Thymus (tissue), 14 donors: ENCODE results near the gene COPS9. TPM values are rescaled to one million over a fixed set of nuclear protein-coding genes. Genes with fewer than 3 reads are reported as not detected.

Experiments used
- DNase-seq, 9 donors: peaks; one replicate each; pipeline ENCODE4 v3.0.0-alpha.2; 2013; ENCODE audit warnings: low spot score in 9 of 9, low read depth in 6 of 9, missing footprints in 1 of 9
- H3K27ac ChIP-seq, 2 donors: one replicate each; pipeline ENCODE4 v1.5.1; 2013; ENCODE audit warnings: control low read depth in 1 of 2, low read depth in 1 of 2, low read length in 1 of 2, mild to moderate bottlenecking in 1 of 2, moderate library complexity in 1 of 2
- H3K27me3 ChIP-seq, 2 donors: one replicate each; pipeline ENCODE4 v1.5.1; 2013; ENCODE audit warnings: low read length in 1 of 2; ENCODE audit not compliant: control insufficient read depth in 2 of 2, insufficient read depth in 1 of 2
- H3K36me3 ChIP-seq, 2 donors: one replicate each; pipeline ENCODE4 v1.5.1; 2013; ENCODE audit warnings: low read length in 1 of 2, mild to moderate bottlenecking in 1 of 2, moderate library complexity in 1 of 2; ENCODE audit not compliant: control insufficient read depth in 2 of 2, insufficient read depth in 2 of 2
- H3K4me1 ChIP-seq, 2 donors: one replicate each; pipeline ENCODE4 v1.5.1; 2013; ENCODE audit warnings: low read length in 2 of 2; ENCODE audit not compliant: control insufficient read depth in 2 of 2, insufficient read depth in 2 of 2
- H3K4me3 ChIP-seq, 2 donors: one replicate each; pipeline ENCODE4 v1.5.1; 2013; ENCODE audit warnings: low read length in 2 of 2, control low read depth in 1 of 2, mild to moderate bottlenecking in 1 of 2
- H3K9me3 ChIP-seq, 2 donors: one replicate each; pipeline ENCODE4 v1.5.1; 2013; ENCODE audit warnings: low read length in 1 of 2, mild to moderate bottlenecking in 1 of 2; ENCODE audit not compliant: control insufficient read depth in 2 of 2, insufficient read depth in 1 of 2
- WGBS: extraction: QIAGEN DNeasy Blood & Tissue Kit; methylation state at CpG from one replicate; pipeline ENCODE4 v1.1.7; 2013; 5-methylcytosine and 5-hydroxymethylcytosine counted together
- long read RNA-seq, 10 donors: transcript quantifications; one replicate each; lab custom pipeline, GENCODE V29; 2026
- polyA plus RNA-seq: library from polyadenylated mRNA; stranded (reverse); fragments of 200-250 nt; gene quantifications from one replicate; pipeline ENCODE4 v1.2.3, GENCODE V29; 2013
- total RNA-seq: library from RNA; stranded (reverse); fragments of 120-200 nt; gene quantifications from one replicate; pipeline ENCODE4 v1.2.4, GENCODE V29; 2013
- donor health status: healthy.

Gene COPS9
- total RNA-seq (219 TPM), polyA plus RNA-seq (383 TPM)
- long read RNA-seq, donor 1, transcript COPS9-205 (3 exons, 418 nt) = major isoform, 13 of 16 reads
- long read RNA-seq, donor 1, partial matches to known transcripts = 0 of 16 reads
- long read RNA-seq, donor 1, other reads (novel, unspliced or antisense) = 0 of 16 reads
- long read RNA-seq, donor 2, transcript COPS9-205 (3 exons, 418 nt) = major isoform, 94 of 120 reads
- long read RNA-seq, donor 2, transcript COPS9-204 (2 exons, 619 nt) = minor isoform, 24 of 120 reads
- long read RNA-seq, donor 2, partial matches to known transcripts = 0 of 120 reads
- long read RNA-seq, donor 2, other reads (novel, unspliced or antisense) = 0 of 120 reads
- long read RNA-seq, donor 3, transcript COPS9-205 (3 exons, 418 nt) = major isoform, 158 of 201 reads
- long read RNA-seq, donor 3, transcript COPS9-204 (2 exons, 619 nt) = minor isoform, 41 of 201 reads
- long read RNA-seq, donor 3, partial matches to known transcripts = 0 of 201 reads
- long read RNA-seq, donor 3, other reads (novel, unspliced or antisense) = 0 of 201 reads
- long read RNA-seq, donor 4, transcript COPS9-205 (3 exons, 418 nt) = major isoform, 50 of 85 reads
- long read RNA-seq, donor 4, transcript COPS9-204 (2 exons, 619 nt) = minor isoform, 25 of 85 reads
- long read RNA-seq, donor 4, partial matches to known transcripts = 9 of 85 reads
- long read RNA-seq, donor 4, other reads (novel, unspliced or antisense) = 0 of 85 reads
- long read RNA-seq, donor 5, transcript COPS9-205 (3 exons, 418 nt) = major isoform, 170 of 217 reads
- long read RNA-seq, donor 5, transcript COPS9-204 (2 exons, 619 nt) = minor isoform, 44 of 217 reads
- long read RNA-seq, donor 5, partial matches to known transcripts = 0 of 217 reads
- long read RNA-seq, donor 5, other reads (novel, unspliced or antisense) = 0 of 217 reads
- long read RNA-seq, donor 6, transcript COPS9-205 (3 exons, 418 nt) = major isoform, 65 of 82 reads
- long read RNA-seq, donor 6, transcript COPS9-204 (2 exons, 619 nt) = minor isoform, 16 of 82 reads
- long read RNA-seq, donor 6, partial matches to known transcripts = 0 of 82 reads
- long read RNA-seq, donor 6, other reads (novel, unspliced or antisense) = 0 of 82 reads
- long read RNA-seq, donor 7, transcript COPS9-205 (3 exons, 418 nt) = major isoform, 77 of 97 reads
- long read RNA-seq, donor 7, transcript COPS9-204 (2 exons, 619 nt) = minor isoform, 19 of 97 reads
- long read RNA-seq, donor 7, partial matches to known transcripts = 0 of 97 reads
- long read RNA-seq, donor 7, other reads (novel, unspliced or antisense) = 0 of 97 reads
- long read RNA-seq, donor 8, transcript COPS9-205 (3 exons, 418 nt) = major isoform, 36 of 39 reads
- long read RNA-seq, donor 8, partial matches to known transcripts = 0 of 39 reads
- long read RNA-seq, donor 8, other reads (novel, unspliced or antisense) = 0 of 39 reads
- long read RNA-seq, donor 9, transcript COPS9-205 (3 exons, 418 nt) = major isoform, 66 of 78 reads
- long read RNA-seq, donor 9, transcript COPS9-204 (2 exons, 619 nt) = minor isoform, 11 of 78 reads
- long read RNA-seq, donor 9, partial matches to known transcripts = 0 of 78 reads
- long read RNA-seq, donor 9, other reads (novel, unspliced or antisense) = 0 of 78 reads
- long read RNA-seq, donor 10, transcript COPS9-205 (3 exons, 418 nt) = major isoform, 67 of 78 reads
- long read RNA-seq, donor 10, partial matches to known transcripts = 8 of 78 reads
- long read RNA-seq, donor 10, other reads (novel, unspliced or antisense) = 0 of 78 reads

- H3K9me3 ChIP-seq = no peaks in the 10 kb centered on the region
- DNase-seq = peak; percentile 35 to 91 (median 73)
- WGBS = under 1% methylated on average over 79 of the region's 79 CpGs
- H3K27ac ChIP-seq = peak within 1 kb of the TSS in 1 of 2 donors; percentile 54
- H3K36me3 ChIP-seq = peaks cover 19 to 21% of the 10 kb centered on the region in 2 donors
- peaks cover 9 to 14% of the 10 kb centered on the region in 2 donors for H3K4me1 ChIP-seq
- H3K27me3 ChIP-seq = peaks cover 3 to 49% of the 10 kb centered on the region in 2 donors
- H3K4me3 ChIP-seq = peak within 1 kb of the TSS; percentile 79 to 86
Measured at GRCh38 chr2:240136013-240136670, at the start of gene COPS9. Gene COPS9 (minus strand): TSS chr2:240136305. CDS start chr2:240136284, 21 bp downstream.

DNA sequence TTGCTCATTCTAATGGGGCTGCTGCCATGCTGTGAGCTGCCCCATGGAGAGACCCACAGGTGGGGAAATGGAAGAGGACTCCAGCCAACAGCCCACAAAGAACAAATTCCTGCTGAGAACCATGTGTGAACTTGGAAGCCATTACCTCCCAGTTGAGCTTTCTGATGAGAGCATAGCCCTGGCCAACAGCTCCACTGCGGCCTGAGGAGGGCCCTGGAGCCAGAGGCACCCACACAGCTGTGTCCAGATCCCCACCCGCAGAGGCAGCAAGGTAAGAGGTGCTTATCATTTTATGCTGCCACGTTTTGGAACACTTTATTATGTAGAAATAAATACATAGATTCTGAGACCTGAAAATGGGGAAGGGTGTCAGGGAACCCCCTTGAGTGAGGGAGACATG lies 48.6 kb upstream of the COPS9 start:
- Histone ChIP-seq H3K27me3 (peaks cover 0 to under 1% of the 10 kb centered on the region in 2 donors), H3K36me3 (no peaks in the 10 kb centered on the region), H3K9me3 (peaks cover 0 to 3% of the 10 kb centered on the region in 2 donors), H3K4me3 (no peak overlapping the region), H3K4me1 (no peaks in the 10 kb centered on the region), H3K27ac (no peak overlapping the region)
- no peak for DNase-seq
- 53% methylated on average over 3 of the region's 3 CpGs for WGBS

DNA sequence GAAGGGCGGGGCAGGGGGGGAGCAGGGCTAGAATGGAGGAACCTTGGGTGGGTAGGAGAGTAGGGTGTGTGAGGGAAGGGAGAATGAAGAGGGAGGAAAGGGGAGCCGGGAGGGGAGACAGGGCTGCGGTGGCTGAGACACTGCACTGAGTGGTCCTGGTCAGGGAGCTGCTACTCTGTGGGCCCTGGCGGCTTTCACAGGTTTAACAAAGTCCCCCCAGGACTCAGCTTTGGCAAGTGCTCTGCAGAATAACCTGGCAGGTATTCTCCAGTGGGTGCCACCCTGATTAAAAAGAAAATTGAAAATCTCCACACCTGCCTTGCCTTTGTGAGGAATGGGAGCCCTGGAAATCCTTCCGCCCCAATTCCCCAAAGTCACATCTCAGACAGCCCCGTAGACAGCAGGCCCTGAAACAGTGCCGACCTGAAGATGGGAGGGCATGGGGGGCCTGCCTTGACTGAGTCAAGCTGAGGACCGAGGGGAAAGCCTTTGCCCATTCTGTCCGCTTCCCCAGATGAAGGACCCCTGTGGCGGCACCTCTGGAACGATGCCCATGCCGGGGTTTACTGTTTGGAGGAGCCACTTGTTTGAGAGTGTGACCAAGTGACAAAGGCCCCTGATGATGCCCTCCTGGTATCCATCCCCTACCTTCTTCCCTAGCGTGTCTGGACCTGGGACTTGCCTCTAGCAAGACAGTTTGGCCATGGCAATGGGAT lies 47.9 kb upstream of the COPS9 start:
- H3K4me1 ChIP-seq = no peaks in the 10 kb centered on the region
- no peak for DNase-seq
- no peaks in the 10 kb centered on the region for H3K36me3 ChIP-seq
- no peak overlapping the region for H3K27ac ChIP-seq
- no peak overlapping the region for H3K4me3 ChIP-seq
- 84% methylated on average over 13 of the region's 13 CpGs for WGBS
- H3K27me3 ChIP-seq = peaks cover 0 to 2% of the 10 kb centered on the region in 2 donors
- peaks cover 0 to 3% of the 10 kb centered on the region in 2 donors for H3K9me3 ChIP-seq

GRCh38 chr2:240183006-240183874 lies 47.1 kb upstream of the COPS9 start:
- peaks cover 0 to 3% of the 10 kb centered on the region in 2 donors for H3K27me3 ChIP-seq

GRCh38 chr2:240182476-240182875 lies 46.4 kb upstream of the COPS9 start:
- H3K4me3 ChIP-seq = no peak overlapping the region
- no peaks in the 10 kb centered on the region for H3K36me3 ChIP-seq
- H3K27ac ChIP-seq = no peak overlapping the region
- peaks cover 0 to 4% of the 10 kb centered on the region in 2 donors for H3K27me3 ChIP-seq
- 92% methylated on average over 4 of the region's 4 CpGs for WGBS
- no peak for DNase-seq
- no peaks in the 10 kb centered on the region for H3K9me3 ChIP-seq
- no peaks in the 10 kb centered on the region for H3K4me1 ChIP-seq

More at GRCh38 chr2:240183006-240183874, 47.1 kb upstream of the COPS9 start:
- Histone ChIP-seq H3K4me1 (no peaks in the 10 kb centered on the region), H3K4me3 (no peak overlapping the region), H3K9me3 (peaks cover 0 to 1% of the 10 kb centered on the region in 2 donors), H3K27ac (no peak overlapping the region), H3K36me3 (no peaks in the 10 kb centered on the region)
- WGBS = 86% methylated on average over 22 of the region's 22 CpGs
- DNase-seq = no peak

- no peak for DNase-seq
- Histone ChIP-seq H3K27me3 (peaks cover 0 to 4% of the 10 kb centered on the region in 2 donors), H3K27ac (no peak overlapping the region), H3K9me3 (no peaks in the 10 kb centered on the region), H3K4me3 (no peak overlapping the region), H3K4me1 (no peaks in the 10 kb centered on the region), H3K36me3 (no peaks in the 10 kb centered on the region)
- WGBS = 80% methylated on average over 5 of the region's 5 CpGs
Measured at GRCh38 chr2:240182001-240182400, 45.9 kb upstream of the COPS9 start.
